CD4-positive, alpha-beta T cell treated with Interleukin-17A for 1 hour (primary cell): ENCODE results near the gene SLC25A41.

ENCODE experiments used
- DNase-seq: peaks from one replicate; pipeline ENCODE4 v3.0.0-alpha.2; 2020

SLC25A41 gene

GRCh38 chr19:6433663-6434062 is at the start of gene SLC25A41:
TSS of gene SLC25A41 (minus strand) at chr19:6433763. CDS start at chr19:6433693, 70 bp downstream.
- no peak for DNase-seq

- DNase-seq = no peak
Measured at GRCh38 chr19:6483235-6483634, 49.7 kb upstream of the SLC25A41 start.

GRCh38 chr19:6482343-6482686 is 48.8 kb upstream of the SLC25A41 start:
- no peak for DNase-seq

GRCh38 chr19:6481541-6482342 is 48.2 kb upstream of the SLC25A41 start, which contains the start of gene DENND1C:
TSS of gene DENND1C (minus strand) at chr19:6481787. CDS start at chr19:6481695, 92 bp downstream.
- DNase-seq = peak; percentile 81

GRCh38 chr19:6480848-6481415 is 47.4 kb upstream of the SLC25A41 start:
- peak; percentile 34 for DNase-seq

GRCh38 chr19:6479836-6480398 is 46.4 kb upstream of the SLC25A41 start:
- DNase-seq = no peak

GRCh38 chr19:6478815-6479214 is 45.3 kb upstream of the SLC25A41 start:
- no peak for DNase-seq

- DNase-seq = no peak
Measured at GRCh38 chr19:6476896-6477431, 43.4 kb upstream of the SLC25A41 start.

GRCh38 chr19:6476155-6476895 is 42.8 kb upstream of the SLC25A41 start:
- peak; percentile 77 for DNase-seq

- DNase-seq = no peak
Measured at GRCh38 chr19:6475321-6476108, 42.0 kb upstream of the SLC25A41 start.

GRCh38 chr19:6473647-6474046 is 40.1 kb upstream of the SLC25A41 start:
- no peak for DNase-seq

GRCh38 chr19:6472713-6473112 is 39.1 kb upstream of the SLC25A41 start:
- no peak for DNase-seq

GRCh38 chr19:6471076-6471475 is 37.5 kb upstream of the SLC25A41 start:
- no peak for DNase-seq

GRCh38 chr19:6470173-6470572 is 36.6 kb upstream of the SLC25A41 start:
- no peak for DNase-seq

- DNase-seq = no peak
Measured at GRCh38 chr19:6467384-6467783, 33.8 kb upstream of the SLC25A41 start.

GRCh38 chr19:6466526-6467248 is 33.1 kb upstream of the SLC25A41 start:
- DNase-seq = no peak

- no peak for DNase-seq
Measured at GRCh38 chr19:6465663-6466062, 32.1 kb upstream of the SLC25A41 start.

- DNase-seq = no peak
Measured at GRCh38 chr19:6465006-6465405, 31.4 kb upstream of the SLC25A41 start.

GRCh38 chr19:6464070-6464873 is 30.7 kb upstream of the SLC25A41 start, which contains the start of gene CRB3:
TSS of gene CRB3 (plus strand) at chr19:6464271. CDS start at chr19:6464702, 431 bp downstream.
- peak; percentile 67 for DNase-seq

GRCh38 chr19:6460099-6460884 is 26.7 kb upstream of the SLC25A41 start:
- peak; percentile 98 for DNase-seq
